Measurements from ENCODE around the gene ACP6.
"Not testable (repeated sequence)": the region's sequence is repeated elsewhere in the genome, so short reads cannot be mapped to it uniquely, and the experiment has no call there.

Gene ACP6

DNA sequence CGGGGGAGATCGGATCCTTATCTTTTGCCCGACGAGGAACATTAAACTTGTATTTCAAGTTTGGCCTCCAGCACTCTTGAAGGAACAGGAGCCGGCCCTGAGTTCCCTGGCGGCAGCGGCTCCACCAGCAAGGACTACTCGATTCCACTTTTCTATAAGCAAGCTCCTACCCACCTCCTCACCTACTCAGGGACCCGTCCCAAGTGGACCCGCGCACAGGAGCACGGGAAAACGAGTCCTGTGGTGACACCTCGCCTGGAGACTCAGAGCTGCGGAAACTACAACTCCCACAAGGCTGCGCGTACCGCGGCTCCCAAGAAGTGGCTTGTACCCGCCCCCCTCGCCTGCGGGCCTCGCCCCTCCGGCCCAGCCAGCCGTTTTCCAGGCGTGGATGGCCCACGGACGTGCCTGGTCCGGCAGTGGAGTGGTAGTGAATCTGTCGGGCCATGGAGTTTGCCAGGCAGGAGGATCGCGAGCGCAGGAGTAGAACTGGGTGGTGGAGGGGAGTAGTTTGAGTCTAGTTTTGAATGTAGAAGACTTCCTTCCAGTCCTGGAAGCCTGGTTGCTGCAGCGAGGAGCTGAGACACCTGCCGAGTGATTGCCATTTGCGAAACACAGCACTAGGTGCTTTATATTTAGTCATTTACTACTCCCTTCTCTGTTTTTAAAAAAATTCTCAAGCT, at the start of gene ACP6:
Gene ACP6, minus strand, starts transcription at position 206 of the 683 bp plus-strand sequence. CDS start 476 bp downstream, outside the sequence.
- peak; percentile 91 for DNase-seq

DNA sequence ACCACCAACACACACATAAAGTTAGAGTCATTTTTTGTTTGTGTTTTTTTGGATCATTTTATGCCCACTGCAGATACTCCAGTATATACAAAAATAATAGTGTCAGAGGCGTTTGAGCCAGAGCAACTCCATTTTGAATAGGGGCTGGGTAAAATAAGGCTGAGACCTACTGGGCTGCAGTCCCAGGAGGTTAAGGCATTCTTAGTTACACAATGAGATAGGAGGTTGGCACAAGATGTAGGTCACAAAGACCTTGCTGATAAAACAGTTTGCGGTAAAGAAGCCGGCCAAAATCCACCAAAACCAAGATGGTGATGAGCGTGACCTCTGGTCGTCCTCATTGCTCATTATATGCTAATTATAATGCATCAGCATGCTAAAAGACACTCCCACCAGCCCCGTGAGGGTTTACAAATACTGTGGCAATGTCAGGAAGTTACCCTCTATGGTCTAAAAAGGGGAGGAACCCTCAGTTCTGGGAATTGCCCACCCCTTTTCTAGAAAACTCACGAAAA, 49.4 kb upstream of the ACP6 start:
- DNase-seq, result no peak

DNA sequence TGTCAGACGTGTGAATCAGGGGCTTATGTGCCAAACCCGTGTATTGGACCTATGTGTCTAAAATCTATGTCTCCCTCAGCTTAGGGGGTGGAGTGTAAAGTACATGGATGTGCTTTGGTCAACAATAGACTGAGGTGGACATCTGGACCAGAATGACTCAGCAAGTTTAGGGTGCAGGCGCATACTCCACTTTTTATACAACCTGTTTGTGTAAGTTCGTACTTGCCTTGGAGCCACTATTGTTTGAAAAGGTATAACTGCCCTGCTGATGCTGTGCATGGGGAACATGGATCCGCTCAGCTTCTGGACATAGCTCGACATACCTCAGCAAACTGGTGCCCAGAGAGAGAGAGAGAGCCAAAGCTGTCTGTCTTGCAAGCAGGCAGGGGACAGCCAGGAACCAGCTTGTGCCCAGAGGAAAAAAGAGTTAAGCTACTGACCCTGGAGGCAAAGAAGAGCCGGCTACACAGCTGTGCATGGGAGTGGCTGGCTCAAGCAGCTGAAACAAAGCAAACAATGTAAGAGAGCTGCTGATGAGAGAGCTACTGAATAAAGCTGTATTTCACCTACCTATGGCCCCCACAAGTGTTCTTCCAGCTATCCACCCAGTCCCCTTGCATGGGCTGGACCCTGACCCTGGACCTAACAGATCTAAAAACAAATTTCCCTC, 48.8 kb upstream of the ACP6 start:
- DNase-seq, result no peak

DNA sequence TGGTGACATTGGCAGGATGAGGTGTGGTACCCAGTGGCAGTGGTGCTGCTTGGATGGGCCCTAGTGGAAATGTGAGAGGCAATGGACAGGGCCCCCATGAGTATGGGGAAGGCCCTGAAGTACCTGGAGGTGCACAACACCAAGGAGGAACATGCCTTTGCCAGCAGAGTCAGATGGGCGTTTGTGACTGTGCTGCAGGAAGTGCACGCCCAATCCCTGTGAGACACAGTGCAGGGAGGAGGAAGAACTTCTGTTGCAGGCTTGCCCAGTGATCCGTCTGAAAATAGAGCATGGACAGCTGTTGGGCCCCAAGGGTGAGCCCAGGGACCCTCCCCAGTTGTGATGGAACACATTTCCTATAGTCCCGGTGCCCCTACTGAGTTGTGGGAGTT, 47.4 kb upstream of the ACP6 start:
- DNase-seq, result no peak

DNA sequence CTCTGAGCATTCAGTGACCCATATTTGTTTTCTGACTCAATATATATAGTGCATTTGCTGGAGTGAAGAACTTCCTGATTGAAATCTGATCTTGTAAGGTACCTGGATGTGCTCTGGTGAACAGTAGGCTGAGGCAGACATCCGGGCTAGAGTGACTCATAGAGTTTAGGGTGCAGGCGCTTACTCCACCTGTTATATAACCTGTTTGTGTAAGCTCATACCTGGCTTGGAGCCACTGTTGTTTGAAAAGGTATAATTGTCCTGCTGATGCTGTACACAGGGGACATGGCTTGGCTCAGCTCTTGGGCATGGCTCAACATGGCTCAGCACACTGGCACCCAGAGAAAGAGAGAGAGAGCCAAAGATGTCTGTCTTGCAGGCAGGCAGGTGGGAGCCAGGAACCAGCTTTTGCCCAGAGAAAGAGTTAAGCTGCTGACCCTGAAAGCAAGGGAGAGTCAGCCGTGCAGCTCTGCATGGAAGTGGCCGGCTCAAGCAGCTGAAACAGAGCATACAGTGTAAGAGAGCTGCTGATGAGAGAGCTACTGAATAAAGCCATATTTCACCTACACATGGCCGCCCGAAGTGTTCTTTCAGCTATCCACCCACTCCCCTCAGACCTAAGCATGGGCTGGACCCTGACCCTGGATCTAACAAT, 46.9 kb upstream of the ACP6 start:
- no peak for DNase-seq

DNA sequence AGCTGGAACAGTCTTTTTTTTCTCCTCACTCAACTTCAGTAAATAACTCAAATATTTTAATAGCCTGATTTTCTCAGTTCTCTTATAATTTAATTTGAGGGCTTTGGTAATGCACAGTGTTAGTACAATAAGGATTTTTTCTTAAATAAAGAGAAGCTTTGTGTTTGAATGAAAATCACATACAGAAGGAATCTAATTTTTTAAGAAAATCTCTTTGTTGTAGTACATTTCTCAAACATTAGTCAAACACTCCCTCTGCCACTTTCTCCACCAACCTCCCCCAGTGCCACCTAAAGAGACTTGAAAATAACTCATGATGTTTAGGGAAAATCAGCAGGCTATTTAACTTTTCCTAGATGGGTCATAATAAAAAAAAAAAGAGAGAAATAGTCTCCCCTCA, 42.3 kb upstream of the ACP6 start:
- DNase-seq, result no peak

DNA sequence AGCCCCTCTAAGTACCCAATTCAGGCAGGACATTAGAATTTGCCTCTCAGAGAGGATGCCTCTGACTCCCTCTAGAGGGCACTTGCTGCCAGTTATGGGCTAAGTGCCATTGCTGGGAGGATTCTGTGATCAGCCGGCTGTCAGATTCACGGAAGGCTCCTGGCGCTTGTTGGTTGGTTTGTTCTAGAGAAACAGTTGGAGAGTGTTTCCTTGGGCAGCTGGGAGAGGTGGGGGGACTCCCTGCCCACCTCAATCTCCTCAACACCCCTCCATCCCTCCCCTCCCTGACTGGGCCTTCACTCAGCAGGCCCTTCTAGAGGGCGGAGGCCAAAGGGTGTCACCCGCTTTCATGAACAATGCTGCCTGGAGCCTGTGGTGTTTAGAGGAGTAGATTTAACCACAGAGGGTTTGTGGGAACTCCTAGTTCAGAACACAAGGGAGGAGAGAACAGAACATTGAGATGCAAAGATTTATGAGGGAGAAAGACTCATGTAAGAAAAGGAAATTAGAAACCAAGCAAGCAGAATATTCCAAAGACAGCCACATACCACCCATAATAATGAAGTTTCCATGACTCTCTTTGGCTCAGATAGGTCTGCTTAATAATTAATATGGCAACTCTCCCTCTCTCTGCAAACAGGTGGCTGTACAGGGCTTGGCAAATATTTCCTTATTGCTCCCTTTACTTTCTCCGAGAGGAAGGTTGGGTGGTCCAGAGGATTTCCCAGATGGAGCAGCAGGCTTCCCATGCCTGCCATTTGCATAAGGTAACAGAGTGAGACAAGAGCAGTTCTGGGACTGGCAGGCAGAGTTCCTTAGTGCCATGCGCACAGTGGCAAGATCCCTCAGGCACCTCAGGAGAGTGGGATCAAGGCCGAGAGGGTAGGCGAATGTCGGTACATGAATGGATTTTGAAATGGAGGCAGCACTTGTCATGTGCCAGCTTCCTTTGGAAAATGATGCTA, 30.0 kb upstream of the ACP6 start:
- peak; percentile 19 for DNase-seq

DNA sequence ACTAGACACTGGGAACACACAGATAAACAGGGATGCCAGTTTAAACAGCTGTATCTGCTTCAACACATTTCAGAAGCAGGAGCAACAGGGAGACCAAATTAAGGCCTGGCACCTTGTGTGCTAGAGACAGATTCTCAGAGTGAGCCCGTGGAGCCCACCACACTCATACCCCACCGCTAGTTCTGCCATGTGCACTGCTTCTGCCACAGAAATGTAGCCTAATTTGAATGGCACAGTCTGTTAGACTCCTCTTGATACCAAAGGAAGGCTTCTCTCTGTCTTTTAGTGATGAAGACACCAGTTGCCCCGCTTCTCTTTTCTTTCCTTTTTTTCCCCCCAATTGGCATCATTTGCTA, 29.3 kb upstream of the ACP6 start:
- DNase-seq, result no peak

DNA sequence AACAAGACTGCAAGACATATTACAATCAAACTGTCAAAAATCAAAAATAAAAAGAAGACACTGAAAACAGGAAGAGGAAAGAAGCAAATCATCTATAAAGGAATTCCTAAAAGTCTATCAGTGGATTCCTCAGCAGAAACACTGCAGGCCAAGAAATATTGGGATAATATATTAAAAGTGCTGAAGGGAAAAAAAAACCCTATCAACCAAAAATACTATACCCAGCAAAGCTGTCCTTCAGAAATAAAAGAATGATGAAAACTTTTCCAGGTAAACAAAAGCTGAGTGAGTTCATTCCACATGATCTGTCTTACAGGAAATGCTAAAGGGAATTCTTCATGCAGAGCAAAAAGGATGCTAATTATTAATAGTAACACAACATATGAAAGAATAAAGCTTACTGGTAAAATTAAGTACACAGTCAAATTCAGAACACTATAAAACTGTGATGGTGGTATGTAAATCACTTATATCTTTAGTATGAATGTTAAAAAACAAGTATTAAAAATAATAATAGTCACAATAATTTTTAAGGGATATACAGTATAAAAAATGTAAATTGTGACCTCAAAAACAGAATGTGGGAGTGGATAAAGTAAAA, 12.9 kb upstream of the ACP6 start:
- no peak for DNase-seq

DNA sequence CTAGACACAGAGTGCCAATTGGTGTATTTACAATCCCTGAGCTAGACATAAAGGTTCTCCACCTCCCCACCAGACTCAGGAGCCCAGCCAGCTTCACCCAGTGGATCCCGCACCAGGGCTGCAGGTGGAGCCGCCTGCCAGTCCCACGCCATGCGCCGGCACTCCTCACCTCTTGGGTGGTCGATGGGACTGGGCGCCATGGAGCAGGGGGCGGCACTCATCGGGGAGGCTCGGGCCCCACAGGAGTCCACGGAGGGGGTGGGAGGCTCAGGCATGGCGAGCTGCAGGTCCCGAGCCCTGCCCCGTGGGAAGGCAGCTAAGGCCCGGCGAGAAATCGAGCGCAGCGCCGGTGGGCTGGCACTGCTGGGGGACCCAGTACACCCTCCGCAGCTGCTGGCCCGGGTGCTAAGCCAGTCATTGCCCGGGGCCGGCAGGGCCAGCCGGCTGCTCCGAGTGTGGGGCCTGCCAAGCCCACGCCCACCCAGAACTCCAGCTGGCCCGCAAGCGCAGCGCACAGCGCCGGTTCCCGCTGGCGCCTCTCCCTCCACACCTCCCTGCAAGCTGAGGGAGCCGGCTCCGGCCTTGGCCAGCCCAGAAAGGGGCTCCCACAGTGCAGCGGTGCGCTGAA, 10.4 kb upstream of the ACP6 start:
- not testable (repeated sequence) for DNase-seq

DNA sequence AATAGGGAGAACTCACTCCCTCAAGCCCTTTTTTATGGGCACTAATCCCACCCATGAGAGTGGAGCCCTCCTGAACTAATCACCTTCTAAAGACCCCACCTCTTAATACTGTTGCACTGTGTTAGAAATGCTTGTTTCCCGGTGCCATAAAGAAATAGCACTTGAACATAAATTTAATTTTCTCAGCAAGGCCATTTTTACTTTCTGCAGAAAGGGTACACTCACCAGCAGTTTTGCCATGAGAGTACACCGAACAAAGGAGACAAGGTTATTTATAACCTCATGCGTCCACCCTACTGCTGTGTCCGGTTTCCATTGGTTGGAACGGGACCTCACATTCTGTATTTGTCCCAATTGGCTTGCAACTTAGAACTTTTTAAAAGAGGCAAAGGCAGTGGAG, 7.4 kb upstream of the ACP6 start:
- not testable (repeated sequence) for DNase-seq

DNA sequence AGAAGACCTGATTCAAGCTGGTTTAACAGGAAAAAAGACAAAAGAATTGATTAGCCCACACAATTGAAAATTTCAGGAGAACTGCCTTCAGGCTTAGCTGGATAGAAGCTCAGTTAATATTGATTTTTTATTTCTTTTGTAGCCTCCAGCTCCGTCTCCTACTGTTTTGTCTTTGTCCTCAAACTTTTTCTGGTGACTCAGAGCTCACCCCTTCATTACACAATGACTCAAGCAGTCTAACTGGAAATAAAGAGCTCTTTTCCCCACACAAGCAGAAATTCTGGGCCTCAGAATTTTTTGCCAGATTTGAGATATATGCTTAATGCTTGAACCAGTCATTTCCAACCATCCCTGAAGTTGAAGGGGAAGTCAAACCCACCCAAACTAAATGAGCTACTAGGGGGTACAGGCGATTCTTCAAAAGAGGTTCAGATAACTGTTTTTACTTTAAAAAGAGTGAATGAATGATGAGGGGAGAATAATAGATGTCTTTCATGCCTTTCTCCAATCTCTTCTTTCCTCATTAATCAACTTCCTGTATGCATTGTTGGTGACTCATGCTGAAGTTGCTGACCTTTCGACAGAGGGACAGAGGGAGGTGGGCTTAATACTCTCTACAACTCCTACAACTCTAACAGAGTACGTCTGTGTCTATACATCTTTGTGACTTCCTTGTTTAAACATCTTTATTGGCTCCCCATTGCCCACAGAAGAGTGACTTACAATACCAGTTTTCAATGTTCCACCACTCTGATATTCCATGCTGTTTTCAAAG, 6.2 kb upstream of the ACP6 start:
- no peak for DNase-seq

DNA sequence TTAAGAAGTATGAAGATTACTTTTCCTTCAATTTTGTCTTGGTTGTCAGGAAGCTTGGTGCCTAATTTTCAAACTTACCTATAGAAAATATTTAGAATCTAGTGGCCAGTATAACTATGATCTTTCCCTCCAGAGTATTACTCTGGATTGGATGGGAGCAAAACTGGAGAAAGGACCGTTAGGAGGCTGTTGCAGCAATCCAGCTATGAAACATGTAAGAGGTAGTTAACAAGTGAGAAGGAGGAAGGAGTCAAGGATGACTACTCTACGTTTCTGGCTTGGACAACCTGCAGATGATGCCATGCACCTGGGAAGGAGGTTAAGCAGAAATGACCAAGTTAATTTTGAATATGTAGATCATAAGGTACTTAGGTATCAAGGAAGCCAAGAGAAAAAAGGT, 3.5 kb upstream of the ACP6 start:
- DNase-seq, result no peak

DNA sequence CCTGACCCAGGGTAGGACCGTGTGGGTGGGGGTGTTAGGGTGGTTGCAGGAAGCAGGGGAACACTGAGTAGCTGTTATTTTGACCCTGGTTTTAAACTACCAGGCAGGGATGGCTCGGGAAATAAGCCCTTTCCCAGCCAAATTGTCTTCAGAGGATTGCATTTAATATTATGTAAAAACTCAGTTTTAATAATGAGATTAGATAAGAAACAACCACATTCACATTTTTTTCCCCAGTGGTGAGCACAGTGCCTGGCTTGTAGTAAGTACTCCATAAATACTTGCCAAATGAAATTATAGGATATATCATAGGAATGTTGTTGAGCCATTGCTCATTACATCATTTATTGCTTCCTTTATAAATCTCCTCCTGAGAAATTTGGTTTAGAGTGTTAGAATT, 3.1 kb upstream of the ACP6 start:
- no peak for DNase-seq

DNA sequence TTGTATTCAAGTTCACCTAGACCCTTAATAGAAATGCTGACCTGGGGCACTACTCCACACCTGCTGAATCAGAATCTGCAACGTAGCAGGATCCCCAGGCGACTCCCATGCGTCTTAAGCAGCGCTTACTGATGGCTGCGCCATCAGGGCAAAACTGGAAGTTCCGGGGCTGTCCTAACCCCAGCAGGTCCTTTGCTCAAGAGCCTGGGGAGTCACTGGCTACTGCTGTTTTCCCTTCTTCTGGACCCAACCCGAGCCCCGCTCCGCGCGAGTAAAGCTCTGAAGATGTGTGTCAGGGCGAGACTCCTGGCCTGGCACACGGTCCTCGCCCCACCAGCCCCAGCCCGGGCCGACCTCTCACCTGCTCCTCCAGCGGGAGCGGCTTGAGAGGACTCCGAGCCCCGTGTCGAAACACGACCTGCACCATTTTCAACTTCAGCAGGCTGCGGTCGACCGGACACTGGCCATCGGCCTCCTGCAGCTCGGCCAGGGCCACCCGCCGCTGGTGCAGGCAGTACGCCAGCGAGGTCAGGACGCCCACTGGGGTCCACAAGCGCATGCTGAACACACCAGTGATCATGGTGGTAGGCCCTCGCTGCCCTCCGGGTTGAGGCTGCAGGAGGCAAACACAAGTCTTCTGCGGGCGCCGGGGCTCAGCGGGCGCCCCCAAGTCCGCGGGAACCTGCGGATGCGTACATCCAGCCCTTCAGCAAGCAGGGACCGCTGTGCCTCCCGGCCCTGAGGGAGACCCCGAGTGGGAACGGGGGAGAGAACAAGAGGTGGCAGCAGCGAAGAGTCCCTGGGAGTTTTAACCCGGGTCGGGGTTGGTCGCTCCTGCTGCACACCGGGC, 630 bp downstream of the ACP6 start:
- peak; percentile 16 for DNase-seq

DNA sequence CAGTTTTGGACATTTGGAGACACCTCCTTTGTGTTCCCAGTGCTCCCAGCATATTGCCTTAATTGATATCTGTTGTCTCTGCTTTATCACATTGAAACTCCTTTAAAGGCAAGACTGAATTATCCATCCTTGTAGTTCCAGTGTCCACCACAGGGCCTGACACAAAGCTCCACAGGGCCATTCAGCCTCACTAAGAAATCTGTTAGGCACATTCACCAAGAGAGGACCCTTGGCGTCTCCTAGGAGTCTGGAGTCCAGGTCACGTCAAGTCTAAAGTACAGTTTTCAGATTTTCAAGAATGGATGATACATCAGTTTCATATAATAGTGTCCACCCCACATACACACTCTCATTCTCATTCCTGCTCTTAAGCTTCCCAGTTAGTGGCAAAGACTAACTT, 4.8 kb downstream of the ACP6 start:
- no peak for DNase-seq

DNA sequence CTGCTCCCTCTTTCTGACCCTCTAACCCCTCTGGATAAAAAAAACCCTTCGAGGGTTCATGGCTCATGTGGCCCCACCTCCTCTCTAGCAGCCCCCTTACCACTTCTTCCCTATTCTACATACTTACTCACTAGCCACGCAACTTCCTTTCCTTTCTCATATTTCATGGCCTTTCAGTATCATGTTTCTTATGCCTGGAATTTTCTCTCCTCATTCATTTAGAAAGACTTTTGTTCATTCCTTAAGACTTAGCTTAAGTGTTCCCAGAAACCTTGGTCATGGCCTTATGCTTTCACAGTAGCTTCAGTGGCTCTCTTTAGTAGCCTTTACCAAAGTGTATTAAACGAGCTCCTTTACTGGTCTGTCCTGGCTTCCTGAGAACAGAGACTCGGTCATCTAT, 6.1 kb downstream of the ACP6 start:
- DNase-seq, result no peak

DNA sequence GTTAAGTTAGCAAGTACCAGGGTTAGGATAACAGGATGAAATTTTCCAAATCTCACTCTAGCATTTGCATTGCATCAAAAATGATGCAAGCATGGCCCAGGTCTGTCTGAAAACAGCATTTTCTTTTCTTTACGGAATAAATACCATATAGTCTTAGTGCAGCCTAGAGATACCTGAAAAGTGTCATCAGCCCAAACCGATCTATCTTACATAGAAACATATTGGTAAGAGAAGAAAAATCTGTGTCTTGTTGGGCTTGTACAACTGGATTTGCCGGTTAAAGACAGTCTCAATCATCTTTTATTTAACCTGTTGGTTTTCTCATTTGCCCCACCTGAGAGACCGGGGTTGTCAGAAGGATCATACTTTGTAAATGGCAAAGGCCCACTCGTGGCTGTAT, 15.8 kb downstream of the ACP6 start:
- DNase-seq, result no peak

DNA sequence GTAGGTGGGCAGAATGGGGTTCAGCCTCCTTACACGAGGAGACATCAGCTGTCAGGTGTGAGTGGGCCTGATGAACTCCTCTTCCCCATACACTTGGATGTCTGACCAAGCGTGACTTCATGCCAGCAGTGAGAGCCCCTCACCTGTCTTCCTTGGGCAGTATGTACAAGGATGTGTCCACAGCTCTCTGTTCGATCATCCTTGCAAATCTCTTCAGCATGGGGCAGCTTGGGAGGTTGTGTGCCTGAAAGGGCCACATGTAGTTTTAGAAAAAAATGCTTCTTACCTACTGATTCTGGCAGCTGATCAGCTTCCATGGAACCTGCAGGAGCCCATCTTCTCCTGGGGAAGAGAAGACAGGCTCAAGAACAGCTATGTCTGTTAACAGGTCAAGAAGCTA, 18.0 kb downstream of the ACP6 start:
- no peak for DNase-seq

DNA sequence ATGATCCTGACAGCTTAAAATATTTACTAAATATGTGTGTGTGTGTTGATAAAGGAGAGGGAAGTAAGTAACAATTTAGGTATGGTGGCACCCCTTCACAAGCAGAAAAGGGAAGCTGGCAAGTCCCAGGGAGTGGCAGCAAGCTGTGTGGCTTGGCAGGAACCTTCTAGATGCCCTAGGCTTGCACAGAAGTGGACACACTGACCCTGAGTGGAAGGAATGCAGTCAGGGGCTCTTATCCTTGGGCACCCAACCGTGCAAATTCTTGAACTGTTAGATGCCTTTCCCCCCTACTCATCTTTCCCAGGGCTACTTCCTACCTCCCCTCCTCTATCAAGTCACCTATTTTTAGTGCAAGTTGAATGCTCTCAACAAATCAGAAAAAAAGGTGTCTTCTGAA, 18.9 kb downstream of the ACP6 start:
- no peak for DNase-seq
